Pancreas (tissue), 10 donors: Measurements from ENCODE around the gene PPP1R1B. TPM values are rescaled to one million over a fixed set of nuclear protein-coding genes. Genes with fewer than 3 reads are reported as not detected.

ENCODE experiments used
- ATAC-seq, 4 donors: fragments of 200-7000 bp; cut with Tn5 transposase; one replicate each; pipeline versions ENCODE4 v1.8.0 to v1.9.1; 2020; ENCODE audit warnings: mild to moderate bottlenecking in 4 of 4, moderate library complexity in 4 of 4
- DNase-seq, 6 donors: peaks; one replicate each; pipeline ENCODE4 v3.0.0-alpha.2; 2020
- FAIRE-seq: peaks from 2 replicates; lab custom pipeline; 2012; peaks lifted over from hg19 to GRCh38; lab: Jason Lieb, UNC
- H3K27ac ChIP-seq, 4 donors: fragments of 200-600 bp; sonication (generic); 1 replicate in 3 of 4; 2 replicates in 1 of 4; pipeline versions ENCODE4 v1.5.0 to v1.8.0; 2020
- H3K27me3 ChIP-seq, 4 donors: fragments of 200-600 bp; one replicate each; pipeline ENCODE4 v1.8.0; 2021
- H3K36me3 ChIP-seq, 3 donors: fragments of 200-600 bp; sonication (generic) in 1 of 3; one replicate each; pipeline versions ENCODE4 v1.5.0 to v1.8.0; 2020 to 2021
- H3K4me1 ChIP-seq, 3 donors: fragments of 200-600 bp; one replicate each; pipeline ENCODE4 v1.8.0; 2021
- H3K4me3 ChIP-seq, 4 donors: fragments of 200-600 bp; sonication (generic) in 2 of 4; one replicate each; pipeline versions ENCODE4 v1.5.0 to v1.8.0; 2020 to 2021
- H3K9me3 ChIP-seq, 4 donors: fragments of 200-600 bp; one replicate each; pipeline ENCODE4 v1.8.0; 2021
- WGBS, 2 donors: extraction: QIAGEN DNeasy Blood & Tissue Kit; methylation state at CpG; one replicate each; pipeline ENCODE4 v1.1.7; 2013; 5-methylcytosine and 5-hydroxymethylcytosine counted together
- intact Hi-C, 3 donors: fragments of 100-400 bp; cut with DNase I; formaldehyde crosslinking; loops; one replicate each; pipeline versions ENCODE4 v1.11.1 to v1.14.2; 2022
- polyA plus RNA-seq, 2 donors: library from polyadenylated mRNA; stranded (reverse); fragments of 200-250 nt; gene quantifications; one replicate each; pipeline ENCODE4 v1.2.3, GENCODE V29; 2013
- total RNA-seq, 6 donors: library from RNA; stranded (reverse); fragmentation: NEBNext Ultra II Directional in 4 of 6; extraction: Animal tissue kit (Norgen Biotek cat#: 25700) in 4 of 6; gene quantifications; one replicate each; pipeline versions ENCODE4 v1.2.1 to v1.2.4, GENCODE V29; 2021 to 2023
- TF ChIP-seq, protein P1 (sequence below), 4 donors: fragments of 200-600 bp; sonication (generic) in 3 of 4; IDR thresholded peaks; one replicate each; pipeline versions ENCODE4 v1.5.0 to v1.8.0; 2021; ENCODE audit warnings: antibody characterized with exemption in 4 of 4
- donor health status: healthy with polysubstance abuse.
- donor health status: DM: no; HTN: no; CAD: no; lungs with moderate emphysema.
- donor health status: DM: no; HTN: no; CAD: no.
- donor health status: control.
- donor health status: control.
- donor health status: Bipolar disorder and iron deficiency.
- donor health status: DM: yes; HTN: yes; CAD: no.
- donor health status: DM: no; HTN: no; CAD: no.
- donor health status: DM: no; HTN: no; CAD: no.
- donor health status: DM: yes; HTN: yes; CAD: no.

Gene PPP1R1B
- total and polyA plus RNA-seq, 8 donors, result 42.8 to 201 (median 63.5) TPM

DNA sequence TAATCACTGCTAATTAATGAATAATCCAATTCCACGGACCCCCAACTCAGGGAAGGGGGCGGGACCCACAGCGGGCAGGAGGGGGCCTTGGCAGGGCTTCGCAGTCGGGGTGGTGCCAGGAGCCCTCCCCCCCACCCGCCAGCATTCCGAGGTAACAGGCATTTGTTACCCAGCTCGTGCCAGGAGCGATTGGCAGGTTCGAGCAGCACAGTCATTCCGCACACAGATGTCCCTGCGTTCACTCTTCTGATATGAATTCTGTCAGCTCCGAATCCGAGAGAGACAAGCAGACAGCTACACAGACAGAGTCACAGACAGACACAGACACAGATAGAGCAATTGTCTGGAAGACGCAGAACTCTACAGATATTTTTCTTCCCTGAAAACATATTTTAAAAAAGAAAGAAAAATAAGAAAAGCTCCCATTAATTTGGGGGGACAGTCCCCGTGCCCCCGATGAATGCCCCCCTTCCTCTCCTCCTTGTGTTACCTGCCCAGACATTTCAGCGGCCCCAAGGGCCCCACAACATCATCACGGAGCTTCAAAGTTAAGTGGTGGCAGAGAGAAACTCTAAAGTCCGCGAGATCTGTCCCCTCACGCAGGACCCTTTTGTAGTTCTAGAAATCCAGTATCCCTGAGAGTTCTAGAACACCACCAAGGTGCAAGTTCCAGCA lies 29.2 kb upstream of the PPP1R1B start:
- peaks cover 0 to 16% (median 0%) of the 10 kb centered on the region in 3 donors for H3K4me1 ChIP-seq
- no peak overlapping the region for H3K27ac ChIP-seq
- FAIRE-seq, result no peak
- no peak for ATAC-seq
- H3K4me3 ChIP-seq, result no peak overlapping the region
- H3K9me3 ChIP-seq, result no peaks in the 10 kb centered on the region
- DNase-seq, result peak in 1 of 6 donors; percentile 12
- intact Hi-C loops, result no loop called here
- H3K27me3 ChIP-seq, result peaks cover 0 to 44% (median 15%) of the 10 kb centered on the region in 4 donors
- TF ChIP-seq, protein P1, sequence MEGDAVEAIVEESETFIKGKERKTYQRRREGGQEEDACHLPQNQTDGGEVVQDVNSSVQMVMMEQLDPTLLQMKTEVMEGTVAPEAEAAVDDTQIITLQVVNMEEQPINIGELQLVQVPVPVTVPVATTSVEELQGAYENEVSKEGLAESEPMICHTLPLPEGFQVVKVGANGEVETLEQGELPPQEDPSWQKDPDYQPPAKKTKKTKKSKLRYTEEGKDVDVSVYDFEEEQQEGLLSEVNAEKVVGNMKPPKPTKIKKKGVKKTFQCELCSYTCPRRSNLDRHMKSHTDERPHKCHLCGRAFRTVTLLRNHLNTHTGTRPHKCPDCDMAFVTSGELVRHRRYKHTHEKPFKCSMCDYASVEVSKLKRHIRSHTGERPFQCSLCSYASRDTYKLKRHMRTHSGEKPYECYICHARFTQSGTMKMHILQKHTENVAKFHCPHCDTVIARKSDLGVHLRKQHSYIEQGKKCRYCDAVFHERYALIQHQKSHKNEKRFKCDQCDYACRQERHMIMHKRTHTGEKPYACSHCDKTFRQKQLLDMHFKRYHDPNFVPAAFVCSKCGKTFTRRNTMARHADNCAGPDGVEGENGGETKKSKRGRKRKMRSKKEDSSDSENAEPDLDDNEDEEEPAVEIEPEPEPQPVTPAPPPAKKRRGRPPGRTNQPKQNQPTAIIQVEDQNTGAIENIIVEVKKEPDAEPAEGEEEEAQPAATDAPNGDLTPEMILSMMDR (IDR thresholded peaks at IDR 0.05), result no peak
- H3K36me3 ChIP-seq, result no peaks in the 10 kb centered on the region
- WGBS, 2 donors, result 6 to 11% methylated on average over 22 of the region's 22 CpGs

DNA sequence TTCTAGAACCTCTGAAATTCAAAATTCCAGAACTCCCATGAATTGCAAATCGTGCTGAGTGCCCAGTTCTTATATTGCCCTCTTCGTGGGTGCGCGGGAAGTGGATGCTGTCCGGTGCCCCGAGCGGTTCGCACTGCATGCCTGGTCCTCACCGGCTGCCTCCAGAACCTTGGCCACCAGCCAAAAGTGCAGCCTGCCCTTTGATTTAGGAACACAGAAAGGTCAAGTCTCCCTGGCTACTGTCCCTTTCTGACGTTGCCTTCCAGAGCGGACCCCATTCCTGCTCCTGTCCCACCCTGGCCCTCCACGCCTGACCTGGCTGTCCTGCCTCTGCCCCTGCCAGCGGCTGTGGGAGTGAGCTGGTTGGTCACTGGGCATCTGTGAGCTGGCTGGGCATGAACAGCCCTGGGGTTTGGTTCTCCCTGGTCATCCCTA lies 28.7 kb upstream of the PPP1R1B start:
- Histone ChIP-seq H3K4me1 (peaks cover 0 to 16% (median 0%) of the 10 kb centered on the region in 3 donors), H3K9me3 (no peaks in the 10 kb centered on the region), H3K36me3 (no peaks in the 10 kb centered on the region), H3K27ac (no peak overlapping the region), H3K4me3 (no peak overlapping the region), H3K27me3 (peaks cover 0 to 44% (median 15%) of the 10 kb centered on the region in 4 donors)
- TF ChIP-seq, protein P1 (IDR thresholded peaks at IDR 0.05), result no peak
- FAIRE-seq (no peak), DNase-seq (peak in 1 of 6 donors; percentile 60), ATAC-seq (peak in 1 of 4 donors; percentile 41)
- intact Hi-C loops, result no loop called here
- WGBS, 2 donors, result 6 to 8% methylated on average over 13 of the region's 13 CpGs

DNA sequence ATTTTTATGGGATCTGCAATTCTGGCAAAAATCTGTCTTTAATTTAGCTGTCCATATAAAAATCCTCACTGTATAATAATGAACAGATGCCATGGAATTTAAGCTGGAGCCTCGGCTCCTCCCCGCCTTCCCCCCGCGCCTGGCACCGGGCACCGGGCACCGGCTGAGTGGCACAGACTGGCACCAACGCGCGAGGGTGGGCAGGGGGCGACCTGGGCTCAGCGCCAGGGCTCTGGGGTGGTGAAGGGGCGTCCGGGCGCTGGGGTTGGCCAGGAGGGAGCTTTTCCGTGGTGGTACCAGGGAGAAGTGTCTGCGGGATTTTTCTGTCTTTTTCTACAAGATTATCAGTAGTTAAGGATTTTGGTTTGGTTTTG lies 28.1 kb upstream of the PPP1R1B start:
- peaks cover 0 to 44% (median 15%) of the 10 kb centered on the region in 4 donors for H3K27me3 ChIP-seq
- peak in 1 of 6 donors; percentile 34 for DNase-seq

DNA sequence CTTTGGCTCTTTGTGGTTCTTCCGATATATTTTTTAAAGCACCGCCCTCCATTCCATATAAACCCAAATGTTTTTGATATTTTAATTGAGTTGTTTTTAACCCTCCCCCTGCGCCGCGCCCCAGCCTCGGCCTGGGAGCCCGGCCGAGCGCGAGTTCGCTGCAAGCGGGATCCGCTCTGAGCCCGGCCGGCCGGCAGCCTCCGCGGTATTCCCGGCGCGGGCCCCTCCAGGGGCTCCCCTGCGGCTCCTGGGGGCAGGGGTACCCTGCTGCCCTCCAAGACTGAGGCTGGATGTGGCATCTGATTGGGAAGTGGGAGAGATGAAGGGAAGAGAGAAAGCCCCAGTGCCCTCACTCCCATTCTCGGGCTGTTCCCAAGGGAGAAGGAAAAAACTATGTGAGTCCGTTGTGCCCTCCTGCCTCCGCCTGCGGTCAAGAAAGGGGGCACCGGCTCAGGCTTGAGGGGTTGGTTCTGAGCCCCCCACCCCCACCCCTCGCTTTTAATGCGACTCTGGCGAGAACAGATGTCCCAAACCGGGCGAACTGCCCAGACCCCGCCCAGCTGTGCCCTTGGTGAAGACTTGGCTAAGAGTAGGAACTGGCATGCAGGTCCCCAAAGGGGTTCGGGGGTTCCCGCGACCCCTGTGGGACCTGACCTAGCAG lies 27.6 kb upstream of the PPP1R1B start:
- TF ChIP-seq, protein P1 (IDR thresholded peaks at IDR 0.05), result no peak
- WGBS, 2 donors, result 2 to 3% methylated on average over 35 to 36 of the region's 36 CpGs
- H3K4me3 ChIP-seq, result peak overlapping the region in 1 of 4 donors; percentile 14

More for the DNA sequence above, 28.1 kb upstream of the PPP1R1B start:
- 3 to 6% methylated on average over 17 of the region's 17 CpGs for WGBS, 2 donors
- no peak overlapping the region for H3K27ac ChIP-seq
- TF ChIP-seq, protein P1 (IDR thresholded peaks at IDR 0.05), result no peak
- intact Hi-C loops, result no loop called here
- H3K4me1 ChIP-seq, result peaks cover 0 to 16% (median 0%) of the 10 kb centered on the region in 3 donors
- peak overlapping the region in 1 of 4 donors; percentile 14 for H3K4me3 ChIP-seq
- H3K36me3 ChIP-seq, result no peaks in the 10 kb centered on the region
- ATAC-seq, result peak in 1 of 4 donors; percentile 16
- FAIRE-seq, result no peak
- no peaks in the 10 kb centered on the region for H3K9me3 ChIP-seq

More for the DNA sequence above, 27.6 kb upstream of the PPP1R1B start:
- Histone ChIP-seq H3K27me3 (peaks cover 0 to 47% (median 18%) of the 10 kb centered on the region in 4 donors), H3K4me1 (peaks cover 0 to 16% (median 0%) of the 10 kb centered on the region in 3 donors), H3K9me3 (no peaks in the 10 kb centered on the region), H3K27ac (no peak overlapping the region), H3K36me3 (no peaks in the 10 kb centered on the region)
- intact Hi-C loops, result no loop called here
- FAIRE-seq (no peak), DNase-seq (peak in 1 of 6 donors; percentile 40), ATAC-seq (peak in 3 of 4 donors; percentile 14 to 46 (median 25))
